Stimulated activated CD4-positive, alpha-beta T cell treated with anti-CD3 and anti-CD28 coated beads, Interleukin-4, amount 100 ng/mL, for 4 hours (primary cell): ENCODE measurements around the gene SRRM2.

Source experiments
- DNase-seq, 2 experiments: peaks; one replicate each; pipeline ENCODE4 v3.0.0-alpha.2; 2020

Gene SRRM2

DNA sequence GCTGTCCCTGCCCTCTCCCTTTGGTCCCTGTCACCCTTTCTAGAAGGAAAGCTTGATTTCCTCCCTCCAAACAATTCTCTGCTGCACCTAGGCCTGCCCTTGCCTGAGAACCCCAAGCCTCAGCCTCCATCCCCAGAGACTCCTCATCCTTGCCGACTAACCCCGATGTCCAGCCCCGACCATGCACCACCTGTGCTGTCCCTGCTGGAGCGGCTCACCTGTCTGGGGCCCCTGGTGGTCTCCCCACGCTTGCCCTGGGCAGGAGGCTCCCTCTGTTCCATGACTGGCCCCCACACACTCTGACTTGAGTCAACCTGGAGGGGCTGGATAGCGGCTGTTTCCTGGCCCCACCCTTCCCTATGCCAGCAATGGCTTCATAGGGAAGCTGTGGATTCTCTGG is 12.0 kb upstream of the SRRM2 start:
- DNase-seq: no peak

DNA sequence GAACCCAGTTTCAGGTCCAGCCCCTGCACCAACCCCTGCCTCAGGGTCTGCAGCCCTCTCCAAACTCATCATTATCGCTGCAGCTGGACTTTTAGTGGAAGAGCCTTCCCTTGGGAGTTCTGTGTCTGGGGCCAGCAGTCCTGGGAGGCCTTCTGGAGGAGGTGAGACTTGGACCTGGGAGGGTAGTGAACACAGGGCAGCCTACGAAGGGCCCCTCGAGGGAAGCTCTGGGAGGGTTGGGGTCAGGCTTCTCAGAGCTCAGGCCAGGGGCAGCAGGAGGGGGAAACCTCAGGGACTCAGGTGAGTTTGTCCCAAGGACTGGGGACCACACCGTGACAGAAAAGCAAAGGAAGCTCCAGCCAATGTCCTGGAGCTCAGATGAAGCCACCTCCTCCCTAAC is 11.3 kb upstream of the SRRM2 start:
- no peak for DNase-seq

DNA sequence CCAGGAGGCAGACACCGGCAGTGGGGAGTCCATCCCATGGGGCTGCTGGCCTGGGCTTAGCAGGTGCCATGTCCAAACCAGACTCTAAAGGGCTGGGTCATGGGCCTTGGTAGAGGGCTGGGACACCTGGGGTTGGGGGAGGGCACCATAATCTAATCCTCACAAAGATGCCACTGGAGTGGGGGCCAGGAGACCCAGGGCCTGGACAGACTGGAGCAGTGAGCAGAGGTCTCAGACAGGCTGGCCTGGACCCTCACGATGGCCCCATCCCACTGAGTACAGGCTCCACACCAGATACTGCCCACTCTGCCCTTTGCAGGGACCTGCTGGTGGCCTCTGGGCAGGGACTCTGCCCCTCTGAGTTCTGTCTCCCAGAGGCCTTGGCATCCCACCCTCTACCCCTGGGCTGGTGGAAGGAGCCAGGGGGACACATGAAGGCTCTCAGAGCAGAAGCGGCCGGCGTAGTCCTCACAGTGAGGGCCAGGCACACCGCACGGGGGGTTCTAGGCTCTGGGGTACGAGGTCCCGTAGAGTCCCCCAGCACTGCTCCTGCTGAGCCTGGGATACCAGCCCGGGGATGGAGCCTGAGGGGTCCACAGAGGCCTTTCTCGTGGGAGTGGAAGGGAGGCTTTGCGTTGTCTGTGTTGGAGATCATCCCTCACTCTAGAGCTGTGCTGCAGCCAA is 10.0 kb upstream of the SRRM2 start:
- no peak for DNase-seq

GRCh38 chr16:2743007-2743810 is 9.2 kb upstream of the SRRM2 start:
- DNase-seq: no peak

DNA sequence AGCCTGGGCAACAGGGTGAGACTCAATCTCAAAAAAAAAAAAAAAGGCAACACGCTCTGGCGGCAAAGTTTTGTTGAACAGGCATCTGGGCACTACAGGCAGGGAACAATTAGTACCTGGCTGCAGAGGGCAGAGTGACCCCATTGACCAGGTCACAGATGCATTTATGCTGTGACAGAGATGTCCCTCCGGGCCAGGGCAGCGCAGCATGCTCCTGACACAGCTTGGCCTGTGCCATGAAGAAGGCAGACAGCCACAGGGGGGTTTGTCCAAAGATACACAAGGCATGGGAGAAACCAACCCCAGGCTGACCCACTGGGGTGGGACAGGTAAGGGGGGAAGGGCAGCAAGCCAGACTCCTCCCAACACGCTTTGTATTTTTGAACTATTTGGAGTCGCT is 7.7 kb upstream of the SRRM2 start:
- DNase-seq: no peak

GRCh38 chr16:2745116-2745890 is 7.1 kb upstream of the SRRM2 start:
- DNase-seq: no peak

- DNase-seq: no peak
Measured at GRCh38 chr16:2745961-2746360, 6.5 kb upstream of the SRRM2 start.

GRCh38 chr16:2748757-2749455 is 3.5 kb upstream of the SRRM2 start:
- DNase-seq: no peak

GRCh38 chr16:2749476-2749875 is 3.0 kb upstream of the SRRM2 start:
- DNase-seq: no peak

GRCh38 chr16:2749936-2750335 is 2.5 kb upstream of the SRRM2 start:
- DNase-seq: no peak

GRCh38 chr16:2751577-2752034 is 832 bp upstream of the SRRM2 start:
- no peak for DNase-seq

GRCh38 chr16:2752850-2753732 is 653 bp downstream of the SRRM2 start:
- DNase-seq: peak; percentile 57 to 69

- DNase-seq: no peak
Measured at GRCh38 chr16:2753733-2754020, 1.2 kb downstream of the SRRM2 start.

- DNase-seq: no peak
Measured at GRCh38 chr16:2755158-2755557, 2.7 kb downstream of the SRRM2 start.

DNA sequence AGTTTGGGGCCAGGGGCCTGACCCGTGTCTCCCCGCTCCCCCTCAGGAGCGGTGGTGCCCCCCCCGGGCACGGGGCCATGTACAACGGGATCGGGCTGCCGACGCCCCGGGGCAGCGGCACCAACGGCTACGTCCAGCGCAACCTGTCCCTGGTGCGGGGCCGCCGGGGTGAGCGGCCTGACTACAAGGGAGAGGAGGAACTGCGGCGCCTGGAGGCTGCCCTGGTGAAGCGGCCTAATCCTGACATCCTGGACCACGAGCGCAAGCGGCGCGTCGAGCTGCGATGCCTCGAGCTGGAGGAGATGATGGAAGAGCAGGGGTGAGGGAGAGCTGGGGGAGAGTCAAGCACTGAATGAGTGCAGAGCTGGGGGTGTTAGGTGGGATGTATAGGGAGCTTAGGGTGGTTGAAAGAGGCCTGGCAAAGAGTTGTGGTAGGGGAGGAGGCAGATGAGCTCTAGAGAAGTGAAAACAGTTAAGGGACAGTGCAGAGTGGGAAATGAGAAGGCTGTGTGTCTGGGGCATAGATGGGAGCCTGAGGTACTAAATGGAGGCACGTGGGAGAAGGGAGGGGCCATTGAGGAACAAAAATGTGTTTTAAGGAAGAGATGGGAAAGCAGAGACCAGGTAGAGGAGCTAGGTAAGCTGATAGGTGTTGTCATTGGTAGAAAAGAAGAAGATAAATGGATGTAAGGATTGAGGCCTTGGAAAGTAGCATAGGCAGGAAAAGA is 4.0 kb downstream of the SRRM2 start:
- no peak for DNase-seq

GRCh38 chr16:2757344-2757743 is 4.9 kb downstream of the SRRM2 start:
- no peak for DNase-seq

DNA sequence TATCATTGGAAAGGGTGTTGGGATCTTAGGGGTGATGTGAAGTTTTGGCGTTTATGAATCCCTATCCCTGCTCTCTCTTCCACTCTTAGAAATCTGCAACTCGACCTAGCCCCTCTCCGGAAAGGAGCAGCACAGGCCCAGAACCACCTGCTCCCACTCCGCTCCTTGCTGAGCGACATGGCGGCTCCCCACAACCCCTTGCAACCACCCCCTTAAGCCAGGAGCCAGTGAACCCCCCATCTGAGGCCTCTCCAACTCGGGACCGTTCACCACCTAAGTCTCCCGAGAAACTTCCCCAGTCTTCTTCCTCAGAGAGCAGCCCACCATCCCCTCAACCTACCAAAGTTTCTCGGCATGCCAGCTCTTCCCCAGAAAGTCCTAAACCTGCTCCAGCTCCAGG is 9.0 kb downstream of the SRRM2 start:
- DNase-seq: no peak

DNA sequence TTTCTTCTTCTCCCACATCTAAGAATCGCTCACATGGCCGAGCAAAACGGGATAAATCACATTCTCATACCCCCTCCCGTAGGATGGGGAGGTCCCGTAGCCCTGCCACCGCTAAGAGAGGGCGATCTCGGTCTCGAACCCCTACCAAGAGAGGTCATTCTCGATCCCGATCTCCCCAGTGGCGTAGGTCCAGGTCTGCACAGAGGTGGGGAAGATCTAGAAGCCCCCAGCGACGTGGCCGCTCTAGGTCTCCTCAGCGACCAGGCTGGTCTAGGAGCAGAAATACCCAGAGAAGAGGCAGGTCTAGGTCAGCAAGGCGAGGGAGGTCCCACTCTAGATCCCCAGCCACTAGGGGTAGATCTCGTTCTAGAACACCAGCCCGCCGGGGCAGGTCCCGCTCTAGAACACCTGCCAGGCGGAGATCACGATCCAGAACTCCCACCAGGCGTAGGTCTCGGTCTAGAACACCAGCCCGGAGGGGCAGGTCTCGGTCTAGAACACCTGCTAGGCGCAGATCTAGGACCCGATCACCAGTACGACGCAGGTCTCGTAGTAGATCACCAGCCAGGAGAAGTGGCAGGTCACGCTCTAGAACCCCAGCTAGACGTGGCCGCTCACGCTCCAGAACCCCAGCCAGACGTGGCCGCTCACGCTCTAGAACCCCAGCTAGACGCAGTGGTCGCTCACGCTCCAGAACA is 9.6 kb downstream of the SRRM2 start:
- no peak for DNase-seq

GRCh38 chr16:2762711-2763110 is 10.3 kb downstream of the SRRM2 start:
- no peak for DNase-seq

- DNase-seq: no peak
Measured at GRCh38 chr16:2763173-2763572, 10.7 kb downstream of the SRRM2 start.

GRCh38 chr16:2764718-2765117 is 12.3 kb downstream of the SRRM2 start:
- DNase-seq: no peak
